Stomach smooth muscle (tissue), 2 donors: ENCODE data around the gene XPC.
"Not testable (repeated sequence)": the region's sequence is repeated elsewhere in the genome, so short reads cannot be mapped to it uniquely, and the experiment has no call there.

Experiments used
- H3K27ac ChIP-seq: one replicate; pipeline ENCODE4 v1.7.0; 2013; ENCODE audit warnings: mild to moderate bottlenecking, low read length, inconsistent platforms
- H3K27me3 ChIP-seq, 2 donors: one replicate each; pipeline ENCODE4 v1.7.0; 2013; ENCODE audit warnings: low read length in 2 of 2; ENCODE audit not compliant: insufficient read depth in 2 of 2, control insufficient read depth in 1 of 2
- H3K36me3 ChIP-seq, 2 donors: one replicate each; pipeline ENCODE4 v1.7.0; 2013; ENCODE audit warnings: low read length in 2 of 2; ENCODE audit not compliant: control insufficient read depth in 2 of 2, insufficient read depth in 2 of 2
- H3K4me1 ChIP-seq: one replicate; pipeline ENCODE4 v1.7.0; 2013; ENCODE audit warnings: low read length; ENCODE audit not compliant: control insufficient read depth, insufficient read depth
- H3K4me3 ChIP-seq, 2 donors: one replicate each; pipeline ENCODE4 v1.7.0; 2013; ENCODE audit warnings: low read length in 2 of 2
- H3K9ac ChIP-seq, 2 donors: one replicate each; pipeline ENCODE4 v1.7.0; 2013; ENCODE audit warnings: low read length in 2 of 2, mild to moderate bottlenecking in 1 of 2
- H3K9me3 ChIP-seq, 2 donors: one replicate each; pipeline ENCODE4 v1.7.0; 2013; ENCODE audit warnings: low read length in 2 of 2; ENCODE audit not compliant: control insufficient read depth in 2 of 2
- donor health status: healthy.
- donor health status: Pancreatic carcinoma.

Gene XPC

GRCh38 chr3:14178247-14179113, at the start of gene XPC, which contains the start of gene LSM3:
XPC (minus strand) TSS chr3:14178601; CDS start chr3:14178568, 33 bp downstream.
LSM3 (plus strand) TSS chr3:14178817; CDS start chr3:14178861, 44 bp downstream.
- peak within 1 kb of the TSS; percentile 98 to 100 for H3K9ac ChIP-seq
- H3K4me3 ChIP-seq: peak within 1 kb of the TSS; percentile 94 to 100
- peak within 1 kb of the TSS; percentile 95 for H3K27ac ChIP-seq
- peaks cover 2 to 3% of the 10 kb centered on the region in 2 donors for H3K36me3 ChIP-seq
- no peaks in the 10 kb centered on the region for H3K27me3 ChIP-seq
- peaks cover 17% of the 10 kb centered on the region for H3K4me1 ChIP-seq
- H3K9me3 ChIP-seq: no peaks in the 10 kb centered on the region

- Histone ChIP-seq H3K4me1 (no peaks in the 10 kb centered on the region), H3K9me3 (peaks cover 0 to 2% of the 10 kb centered on the region in 2 donors), H3K9ac (no peak overlapping the region), H3K4me3 (no peak overlapping the region), H3K27ac (no peak overlapping the region), H3K27me3 (peaks cover 2 to 3% of the 10 kb centered on the region in 2 donors), H3K36me3 (no peaks in the 10 kb centered on the region)
Measured at GRCh38 chr3:14227856-14228255, 49.5 kb upstream of the XPC start.

- not testable (repeated sequence) for H3K27me3 ChIP-seq, H3K9ac ChIP-seq, H3K27ac ChIP-seq, H3K9me3 ChIP-seq, H3K4me3 ChIP-seq, H3K4me1 ChIP-seq, H3K36me3 ChIP-seq
Measured at GRCh38 chr3:14226351-14226750, 48.0 kb upstream of the XPC start.

- no peak overlapping the region for H3K9ac ChIP-seq
- H3K27ac ChIP-seq: no peak overlapping the region
- H3K4me3 ChIP-seq: no peak overlapping the region
- no peaks in the 10 kb centered on the region for H3K36me3 ChIP-seq
- peaks cover 0 to 2% of the 10 kb centered on the region in 2 donors for H3K9me3 ChIP-seq
- peaks cover 0 to 3% of the 10 kb centered on the region in 2 donors for H3K27me3 ChIP-seq
- no peaks in the 10 kb centered on the region for H3K4me1 ChIP-seq
Measured at GRCh38 chr3:14225421-14225820, 47.0 kb upstream of the XPC start.

- no peak overlapping the region for H3K27ac ChIP-seq
- H3K4me1 ChIP-seq: no peaks in the 10 kb centered on the region
- peaks cover 0 to 2% of the 10 kb centered on the region in 2 donors for H3K9me3 ChIP-seq
- no peak overlapping the region for H3K4me3 ChIP-seq
- H3K9ac ChIP-seq: no peak overlapping the region
- H3K27me3 ChIP-seq: peaks cover 0 to 3% of the 10 kb centered on the region in 2 donors
- no peaks in the 10 kb centered on the region for H3K36me3 ChIP-seq
Measured at GRCh38 chr3:14224895-14225294, 46.5 kb upstream of the XPC start.

GRCh38 chr3:14223595-14223994, 45.2 kb upstream of the XPC start:
- Histone ChIP-seq H3K27ac (no peak overlapping the region), H3K27me3 (peaks cover 0 to 3% of the 10 kb centered on the region in 2 donors), H3K36me3 (no peaks in the 10 kb centered on the region), H3K9ac (no peak overlapping the region), H3K4me1 (no peaks in the 10 kb centered on the region), H3K4me3 (no peak overlapping the region), H3K9me3 (peaks cover 0 to 2% of the 10 kb centered on the region in 2 donors)

GRCh38 chr3:14222900-14223594, 44.6 kb upstream of the XPC start:
- peaks cover 0 to 3% of the 10 kb centered on the region in 2 donors for H3K27me3 ChIP-seq
- H3K4me1 ChIP-seq: no peaks in the 10 kb centered on the region
- no peak overlapping the region for H3K9ac ChIP-seq
- no peaks in the 10 kb centered on the region for H3K36me3 ChIP-seq
- H3K27ac ChIP-seq: no peak overlapping the region
- H3K4me3 ChIP-seq: no peak overlapping the region
- peaks cover 0 to 2% of the 10 kb centered on the region in 2 donors for H3K9me3 ChIP-seq

GRCh38 chr3:14222457-14222856, 44.1 kb upstream of the XPC start:
- Histone ChIP-seq H3K36me3 (no peaks in the 10 kb centered on the region), H3K27ac (no peak overlapping the region), H3K9me3 (peaks cover 0 to 2% of the 10 kb centered on the region in 2 donors), H3K4me3 (no peak overlapping the region), H3K27me3 (peaks cover 0 to 3% of the 10 kb centered on the region in 2 donors), H3K9ac (no peak overlapping the region), H3K4me1 (no peaks in the 10 kb centered on the region)

- Histone ChIP-seq H3K9ac (no peak overlapping the region), H3K27me3 (peaks cover 0 to 3% of the 10 kb centered on the region in 2 donors), H3K27ac (no peak overlapping the region), H3K4me1 (no peaks in the 10 kb centered on the region), H3K9me3 (peaks cover 0 to 2% of the 10 kb centered on the region in 2 donors), H3K4me3 (no peak overlapping the region), H3K36me3 (no peaks in the 10 kb centered on the region)
Measured at GRCh38 chr3:14221902-14222301, 43.5 kb upstream of the XPC start.

GRCh38 chr3:14220933-14221332, 42.5 kb upstream of the XPC start:
- H3K27ac ChIP-seq: no peak overlapping the region
- H3K4me3 ChIP-seq: no peak overlapping the region
- peaks cover 0 to 2% of the 10 kb centered on the region in 2 donors for H3K9me3 ChIP-seq
- H3K27me3 ChIP-seq: peaks cover 0 to 3% of the 10 kb centered on the region in 2 donors
- no peaks in the 10 kb centered on the region for H3K36me3 ChIP-seq
- H3K4me1 ChIP-seq: no peaks in the 10 kb centered on the region
- no peak overlapping the region for H3K9ac ChIP-seq
